ENCODE results near the gene FAM76B.

GRCh38 chr11:95793116-95793515, 3.5 kb upstream of the FAM76B start:
- TF ChIP-seq CTCF (IDR thresholded peaks at IDR 0.05) (no peak), EZH2 (IDR thresholded peaks at IDR 0.05; ENCODE audit: borderline replicate concordance, insufficient read depth, low read depth, low read length, poor library complexity, severe bottlenecking) (no peak)

All from B cell (primary cell).